HL-60 (cell line): ENCODE data around the gene DUSP7.

Experiments
- DNase-seq, 2 experiments: peaks; one replicate each; pipeline ENCODE4 v3.0.0-alpha.2; 2010 to 2020; ENCODE audit warnings: low read depth in 1 of 2, low spot score in 1 of 2
- H3K27ac ChIP-seq: fragments of 250-450 bp; sonication (Bioruptor Pico); replicated peaks from 2 replicates; pipeline ENCODE4 v1.5.1; 2020; ENCODE audit warnings: mild to moderate bottlenecking, moderate library complexity
- H3K27me3 ChIP-seq: fragments of 250-450 bp; sonication (Bioruptor Pico); 2 replicates; pipeline ENCODE4 v1.5.1; 2021; ENCODE audit warnings: mild to moderate bottlenecking, moderate library complexity; ENCODE audit not compliant: insufficient read depth, poor library complexity, severe bottlenecking
- H3K4me3 ChIP-seq: replicated peaks from 2 replicates; pipeline ENCODE4 v1.5.1; 2011; ENCODE audit warnings: mild to moderate bottlenecking, control low read depth, low read length; ENCODE audit not compliant: insufficient read depth
- CTCF ChIP-seq: IDR thresholded peaks from one replicate; pipeline ENCODE4 v1.5.1; 2011; ENCODE audit warnings: low read length, control low read depth, inconsistent platforms; ENCODE audit not compliant: insufficient read depth
- GABPA ChIP-seq: IDR thresholded peaks from 2 replicates; pipeline ENCODE4 v1.6.1; 2012; ENCODE audit warnings: low read depth
- POLR2AphosphoS5 ChIP-seq: IDR thresholded peaks from 2 replicates; pipeline ENCODE4 v1.6.1; 2012; ENCODE audit warnings: low read depth
- REST ChIP-seq: IDR thresholded peaks from 2 replicates; pipeline ENCODE4 v1.6.1; 2012; ENCODE audit warnings: low read depth; ENCODE audit not compliant: insufficient replicate concordance
- SPI1 ChIP-seq: IDR thresholded peaks from 2 replicates; pipeline ENCODE4 v1.6.1; 2012; ENCODE audit warnings: low read depth, mild to moderate bottlenecking, borderline replicate concordance

The DUSP7 gene

GRCh38 chr3:52038227-52038626 lies 18.1 kb downstream of the DUSP7 start:
- TF ChIP-seq POLR2AphosphoS5 (no peak), REST (no peak), GABPA (no peak), SPI1 (no peak), CTCF (no peak)
- H3K27ac ChIP-seq: no peak overlapping the region
- DNase-seq: no peak
- H3K27me3 ChIP-seq: no peaks in the 10 kb centered on the region
- H3K4me3 ChIP-seq: no peak overlapping the region

GRCh38 chr3:52037291-52037690 lies 19.1 kb downstream of the DUSP7 start:
- DNase-seq: no peak
- no peak overlapping the region for H3K27ac ChIP-seq
- no peaks in the 10 kb centered on the region for H3K27me3 ChIP-seq
- no peak for TF ChIP-seq CTCF
- no peak overlapping the region for H3K4me3 ChIP-seq

- no peak for TF ChIP-seq POLR2AphosphoS5
- no peak for TF ChIP-seq GABPA
- no peak for TF ChIP-seq REST
- TF ChIP-seq SPI1: no peak
- no peak for TF ChIP-seq CTCF
- H3K27ac ChIP-seq: no peak overlapping the region
- H3K4me3 ChIP-seq: no peak overlapping the region
- no peaks in the 10 kb centered on the region for H3K27me3 ChIP-seq
- no peak for DNase-seq
Observed at GRCh38 chr3:52036829-52037228, 19.5 kb downstream of the DUSP7 start.

GRCh38 chr3:52036222-52036694 lies 20.1 kb downstream of the DUSP7 start:
- H3K27me3 ChIP-seq: no peaks in the 10 kb centered on the region
- TF ChIP-seq REST (no peak), GABPA (no peak), CTCF (no peak), POLR2AphosphoS5 (no peak), SPI1 (no peak)
- no peak overlapping the region for H3K4me3 ChIP-seq
- no peak for DNase-seq
- no peak overlapping the region for H3K27ac ChIP-seq
